WTC11 (cell line): ENCODE data around the gene PAPSS1. TPM values are rescaled to one million over a fixed set of nuclear protein-coding genes. Genes with fewer than 3 reads are reported as not detected.

Experiments
- ATAC-seq: fragments of 200-7000 bp; cut with Tn5 transposase; 2 replicates; pipeline ENCODE4 v1.10.0; 2021; ENCODE audit warnings: mild to moderate bottlenecking, moderate library complexity
- CTCF ChIA-PET: fragments of 300-600 bp; sonication (Branson Sonifier 250); formaldehyde crosslinking; loops from one replicate; lab custom pipeline; 2021; ENCODE audit warnings: antibody characterized with exemption; lab: Charles Lee
- POLR2A ChIA-PET: fragments of 350-600 bp; sonication (Branson Sonifier 250); formaldehyde crosslinking; loops from one replicate; lab custom pipeline; 2021; ENCODE audit warnings: antibody characterized with exemption; lab: Charles Lee
- DNase-seq: peaks from one replicate; pipeline ENCODE4 v3.0.0; 2021; ENCODE audit warnings: low spot score
- H3K27ac Mint-ChIP-seq: 2 replicates; pipeline ENCODE4 v1.8.0; 2021; ENCODE audit warnings: mixed read lengths
- H3K27me3 Mint-ChIP-seq: 2 replicates; pipeline ENCODE4 v1.8.0; 2021; ENCODE audit warnings: low read depth, mild to moderate bottlenecking, moderate library complexity, mixed read lengths
- H3K36me3 Mint-ChIP-seq: 2 replicates; pipeline ENCODE4 v1.8.0; 2021; ENCODE audit warnings: mixed read lengths
- H3K4me1 Mint-ChIP-seq: 2 replicates; pipeline ENCODE4 v1.8.0; 2022; ENCODE audit warnings: mixed read lengths
- H3K4me3 Mint-ChIP-seq: 2 replicates; pipeline ENCODE4 v1.8.0; 2021; ENCODE audit warnings: mild to moderate bottlenecking, moderate library complexity, mixed read lengths
- H3K9me3 Mint-ChIP-seq: 2 replicates; pipeline ENCODE4 v1.8.0; 2021; ENCODE audit warnings: mixed read lengths
- EMX1 ChIP-seq: fragments of 250-450 bp; sonication (Bioruptor Pico); IDR thresholded peaks from 2 replicates; pipeline ENCODE4 v1.8.0; 2021; ENCODE audit warnings: mild to moderate bottlenecking
- ETV6 ChIP-seq: sonication (generic); formaldehyde crosslinking; IDR thresholded peaks from 2 replicates; pipeline ENCODE4 v1.8.1; 2022; ENCODE audit warnings: mild to moderate bottlenecking, missing genetic modification reagents
- GRHL2 ChIP-seq: fragments of 250-450 bp; sonication (Bioruptor Pico); IDR thresholded peaks from 2 replicates; pipeline ENCODE4 v1.8.0; 2022; ENCODE audit warnings: mild to moderate bottlenecking, moderate library complexity; ENCODE audit not compliant: insufficient replicate concordance, severe bottlenecking
- HMGXB4 ChIP-seq: sonication (generic); formaldehyde crosslinking; IDR thresholded peaks from 2 replicates; pipeline ENCODE4 v1.8.1; 2023; ENCODE audit warnings: mild to moderate bottlenecking, moderate library complexity, missing genetic modification reagents
- KAT7 ChIP-seq: sonication (generic); formaldehyde crosslinking; IDR thresholded peaks from 2 replicates; pipeline ENCODE4 v1.8.1; 2023; ENCODE audit warnings: missing genetic modification reagents, mild to moderate bottlenecking, borderline replicate concordance
- MLX ChIP-seq: sonication (generic); formaldehyde crosslinking; IDR thresholded peaks from 2 replicates; pipeline ENCODE4 v1.8.1; 2023; ENCODE audit warnings: mild to moderate bottlenecking, missing genetic modification reagents, moderate library complexity
- MXD4 ChIP-seq: fragments of 250-450 bp; sonication (Bioruptor Pico); IDR thresholded peaks from 2 replicates; pipeline ENCODE4 v1.8.0; 2021; ENCODE audit warnings: mild to moderate bottlenecking, moderate library complexity, borderline replicate concordance
- MYBL2 ChIP-seq: sonication (generic); formaldehyde crosslinking; IDR thresholded peaks from 2 replicates; pipeline ENCODE4 v1.8.1; 2023; ENCODE audit warnings: mild to moderate bottlenecking, moderate library complexity, missing genetic modification reagents
- NFYB ChIP-seq: sonication (generic); formaldehyde crosslinking; conservative IDR thresholded peaks from 2 replicates; pipeline ENCODE4 v1.8.0; 2022; ENCODE audit warnings: low read depth, missing genetic modification reagents
- OVOL2 ChIP-seq: fragments of 250-450 bp; sonication (Bioruptor Pico); IDR thresholded peaks from 2 replicates; pipeline ENCODE4 v1.9.0; 2021; ENCODE audit warnings: mild to moderate bottlenecking, borderline replicate concordance
- PRRX2 ChIP-seq: fragments of 250-450 bp; sonication (Bioruptor Pico); IDR thresholded peaks from 2 replicates; pipeline ENCODE4 v1.8.0; 2021; ENCODE audit warnings: mild to moderate bottlenecking
- SOX15 ChIP-seq: fragments of 250-450 bp; sonication (Bioruptor Pico); IDR thresholded peaks from 2 replicates; pipeline ENCODE4 v1.9.0; 2021; ENCODE audit warnings: mild to moderate bottlenecking
- TEAD1 ChIP-seq: sonication (generic); formaldehyde crosslinking; IDR thresholded peaks from 2 replicates; pipeline ENCODE4 v1.8.0; 2022; ENCODE audit warnings: mild to moderate bottlenecking, missing genetic modification reagents
- TEAD4 ChIP-seq: sonication (generic); formaldehyde crosslinking; IDR thresholded peaks from 2 replicates; pipeline ENCODE4 v1.8.0; 2022; ENCODE audit warnings: mild to moderate bottlenecking, missing genetic modification reagents
- TP53 ChIP-seq: sonication (generic); formaldehyde crosslinking; IDR thresholded peaks from 2 replicates; pipeline ENCODE4 v1.8.1; 2023; ENCODE audit warnings: mild to moderate bottlenecking, missing genetic modification reagents
- ZNF121 ChIP-seq: sonication (generic); formaldehyde crosslinking; IDR thresholded peaks from 2 replicates; pipeline ENCODE4 v1.8.0; 2023; ENCODE audit warnings: missing genetic modification reagents
- ZNF219 ChIP-seq: sonication (generic); formaldehyde crosslinking; IDR thresholded peaks from 2 replicates; pipeline ENCODE4 v1.8.0; 2023; ENCODE audit warnings: missing genetic modification reagents, mild to moderate bottlenecking, borderline replicate concordance
- ZNF232 ChIP-seq: sonication (generic); formaldehyde crosslinking; IDR thresholded peaks from 2 replicates; pipeline ENCODE4 v1.8.0; 2022; ENCODE audit warnings: mild to moderate bottlenecking, missing genetic modification reagents
- ZNF281 ChIP-seq: sonication (generic); formaldehyde crosslinking; IDR thresholded peaks from 2 replicates; pipeline ENCODE4 v1.8.0; 2023; ENCODE audit warnings: mild to moderate bottlenecking, missing genetic modification reagents
- ZNF317 ChIP-seq: sonication (generic); formaldehyde crosslinking; IDR thresholded peaks from 2 replicates; pipeline ENCODE4 v1.8.1; 2023; ENCODE audit warnings: low read depth, mild to moderate bottlenecking, moderate library complexity, missing genetic modification reagents, borderline replicate concordance
- ZNF671 ChIP-seq: fragments of 250-450 bp; sonication (Bioruptor Pico); IDR thresholded peaks from 2 replicates; pipeline ENCODE4 v1.8.0; 2021; ENCODE audit warnings: mild to moderate bottlenecking
- ZSCAN18 ChIP-seq: fragments of 250-450 bp; sonication (Bioruptor Pico); IDR thresholded peaks from 2 replicates; pipeline ENCODE4 v2.1.2; 2022; ENCODE audit warnings: mild to moderate bottlenecking, moderate library complexity
- total RNA-seq: library from RNA; stranded (reverse); gene quantifications from 3 replicates; pipeline ENCODE4 v1.2.3, GENCODE V29; 2021
- TF ChIP-seq, protein P1 (sequence below): sonication (generic); formaldehyde crosslinking; IDR thresholded peaks from 2 replicates; pipeline ENCODE4 v1.8.0; 2023; ENCODE audit warnings: missing genetic modification reagents
- TF ChIP-seq, protein P2 (sequence below): sonication (generic); formaldehyde crosslinking; conservative IDR thresholded peaks from 2 replicates; pipeline ENCODE4 v1.8.1; 2023; ENCODE audit warnings: mild to moderate bottlenecking, low read depth, missing genetic modification reagents, moderate library complexity

The PAPSS1 gene
- total RNA-seq, 1 experiment from 2014 or later, result 62.9 TPM

DNA sequence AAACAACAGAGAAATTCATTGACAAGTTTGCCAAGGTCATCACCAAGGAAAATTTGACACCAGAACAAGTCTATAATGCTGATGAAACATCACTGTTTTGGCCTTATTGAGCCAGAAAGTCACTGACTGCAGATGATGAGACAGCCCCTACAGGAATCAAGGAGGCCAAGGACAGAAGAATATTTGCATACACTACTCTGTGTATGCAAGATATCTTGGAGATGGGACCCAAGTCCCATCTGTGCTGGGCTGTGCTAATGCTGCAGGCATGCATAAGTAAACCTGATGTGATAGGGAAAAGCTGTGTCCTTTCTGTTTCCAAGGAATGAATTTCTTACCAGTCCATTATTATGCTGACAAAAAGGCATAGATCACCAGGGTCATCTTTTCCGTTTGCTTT lies 126.8 kb downstream of the PAPSS1 start:
- Mint-ChIP-seq H3K27ac (no peak overlapping the region), H3K4me3 (no peak overlapping the region), H3K36me3 (peaks cover 21% of the 10 kb centered on the region), H3K27me3 (no peaks in the 10 kb centered on the region; the same call in 1 of the 2 replicates), H3K4me1 (no peaks in the 10 kb centered on the region), H3K9me3 (peaks cover 43% of the 10 kb centered on the region)
- DNase-seq (no peak), ATAC-seq (no peak)
- TF ChIP-seq SOX15 (CRISPR knock-in tag) (no peak), TP53 (CRISPR knock-in tag) (no peak), ZNF281 (CRISPR knock-in tag) (no peak), PRRX2 (no peak), ZNF121 (CRISPR knock-in tag) (no peak), ZNF232 (no peak), ZSCAN18 (CRISPR knock-in tag) (no peak), TEAD1 (CRISPR knock-in tag) (no peak), OVOL2 (CRISPR knock-in tag) (no peak), ETV6 (no peak)
- TF ChIP-seq, protein P1, sequence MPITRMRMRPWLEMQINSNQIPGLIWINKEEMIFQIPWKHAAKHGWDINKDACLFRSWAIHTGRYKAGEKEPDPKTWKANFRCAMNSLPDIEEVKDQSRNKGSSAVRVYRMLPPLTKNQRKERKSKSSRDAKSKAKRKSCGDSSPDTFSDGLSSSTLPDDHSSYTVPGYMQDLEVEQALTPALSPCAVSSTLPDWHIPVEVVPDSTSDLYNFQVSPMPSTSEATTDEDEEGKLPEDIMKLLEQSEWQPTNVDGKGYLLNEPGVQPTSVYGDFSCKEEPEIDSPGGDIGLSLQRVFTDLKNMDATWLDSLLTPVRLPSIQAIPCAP (CRISPR knock-in tag), result no peak
- CTCF ChIA-PET, result no interaction called here
- POLR2A ChIA-PET, result no interaction called here

GRCh38 chr4:107592519-107592918 lies 127.5 kb downstream of the PAPSS1 start:
- H3K27me3 Mint-ChIP-seq, result no peaks in the 10 kb centered on the region; the same call in 1 of the 2 replicates

More at GRCh38 chr4:107592519-107592918, 127.5 kb downstream of the PAPSS1 start:
- ChIA-PET POLR2A (no interaction called here), CTCF (no interaction called here)
- H3K36me3 Mint-ChIP-seq, result peaks cover 21% of the 10 kb centered on the region
- no peak for ATAC-seq
- peaks cover 46% of the 10 kb centered on the region for H3K9me3 Mint-ChIP-seq
- H3K4me3 Mint-ChIP-seq, result no peak overlapping the region
- DNase-seq, result no peak
- H3K27ac Mint-ChIP-seq, result no peak overlapping the region
- TF ChIP-seq KAT7 (CRISPR knock-in tag) (no peak), HMGXB4 (CRISPR knock-in tag) (no peak), TEAD4 (CRISPR knock-in tag) (no peak), MLX (CRISPR knock-in tag) (no peak), TP53 (CRISPR knock-in tag) (no peak), MXD4 (no peak), NFYB (no peak), ZNF671 (CRISPR knock-in tag) (no peak), EMX1 (CRISPR knock-in tag) (no peak), MYBL2 (no peak), ZNF219 (CRISPR knock-in tag) (no peak), ZNF317 (CRISPR knock-in tag) (no peak), GRHL2 (CRISPR knock-in tag) (no peak)
- TF ChIP-seq, protein P2, sequence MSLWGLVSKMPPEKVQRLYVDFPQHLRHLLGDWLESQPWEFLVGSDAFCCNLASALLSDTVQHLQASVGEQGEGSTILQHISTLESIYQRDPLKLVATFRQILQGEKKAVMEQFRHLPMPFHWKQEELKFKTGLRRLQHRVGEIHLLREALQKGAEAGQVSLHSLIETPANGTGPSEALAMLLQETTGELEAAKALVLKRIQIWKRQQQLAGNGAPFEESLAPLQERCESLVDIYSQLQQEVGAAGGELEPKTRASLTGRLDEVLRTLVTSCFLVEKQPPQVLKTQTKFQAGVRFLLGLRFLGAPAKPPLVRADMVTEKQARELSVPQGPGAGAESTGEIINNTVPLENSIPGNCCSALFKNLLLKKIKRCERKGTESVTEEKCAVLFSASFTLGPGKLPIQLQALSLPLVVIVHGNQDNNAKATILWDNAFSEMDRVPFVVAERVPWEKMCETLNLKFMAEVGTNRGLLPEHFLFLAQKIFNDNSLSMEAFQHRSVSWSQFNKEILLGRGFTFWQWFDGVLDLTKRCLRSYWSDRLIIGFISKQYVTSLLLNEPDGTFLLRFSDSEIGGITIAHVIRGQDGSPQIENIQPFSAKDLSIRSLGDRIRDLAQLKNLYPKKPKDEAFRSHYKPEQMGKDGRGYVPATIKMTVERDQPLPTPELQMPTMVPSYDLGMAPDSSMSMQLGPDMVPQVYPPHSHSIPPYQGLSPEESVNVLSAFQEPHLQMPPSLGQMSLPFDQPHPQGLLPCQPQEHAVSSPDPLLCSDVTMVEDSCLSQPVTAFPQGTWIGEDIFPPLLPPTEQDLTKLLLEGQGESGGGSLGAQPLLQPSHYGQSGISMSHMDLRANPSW (CRISPR knock-in tag), result no peak
- no peaks in the 10 kb centered on the region for H3K4me1 Mint-ChIP-seq
